Measurements from ENCODE around the gene HELZ.

- no peak for TF ChIP-seq GATA2 (IDR thresholded peaks at IDR 0.05; ENCODE audit: low read depth, low read length)
- TF ChIP-seq GATA3 (IDR thresholded peaks at IDR 0.05; ENCODE audit: low read depth, low read length) = no peak
Observed at GRCh38 chr17:67239597-67239996, 5.4 kb downstream of the HELZ start.

Data from SH-SY5Y (cell line).